GM21723 (cell line): Measurements from ENCODE around the gene CLEC3A.
"Not testable (repeated sequence)": the region's sequence is repeated elsewhere in the genome, so short reads cannot be mapped to it uniquely, and the experiment has no call there.

Experiments used
- ATAC-seq: cut with Tn5 transposase; IDR thresholded peaks from one replicate; pipeline ENCODE4 v1.9.1; 2021; ENCODE audit warnings: mild to moderate bottlenecking, moderate library complexity; ENCODE audit not compliant: unreplicated experiment

The CLEC3A gene

GRCh38 chr16:78025631-78026030 is 3.3 kb downstream of the CLEC3A start:
- ATAC-seq = no peak

- ATAC-seq = no peak
Observed at GRCh38 chr16:78028018-78028417, 5.7 kb downstream of the CLEC3A start.

DNA sequence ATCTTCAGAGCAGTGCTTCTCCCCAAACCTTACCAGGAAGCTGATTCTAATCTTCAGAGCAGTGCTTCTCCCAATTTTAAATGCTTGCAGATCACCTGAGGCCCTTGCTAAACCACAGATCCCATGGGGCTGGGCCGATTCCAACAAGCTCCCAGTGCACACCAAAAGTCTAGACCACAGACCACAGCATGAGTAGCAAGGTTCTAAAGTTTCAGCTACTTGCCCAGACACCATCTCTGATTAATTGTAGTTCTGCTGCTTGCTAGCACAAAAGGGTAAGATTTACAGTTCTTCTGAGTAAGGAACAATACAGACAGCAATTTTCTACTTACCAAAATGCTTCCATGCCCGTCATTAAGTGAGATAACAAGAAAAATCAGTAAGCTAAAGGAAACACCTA is 12.2 kb downstream of the CLEC3A start:
- ATAC-seq = no peak

GRCh38 chr16:78035012-78035411 is 12.7 kb downstream of the CLEC3A start:
- no peak for ATAC-seq

- ATAC-seq = no peak
Observed at GRCh38 chr16:78040396-78040795, 18.0 kb downstream of the CLEC3A start.

- ATAC-seq = no peak
Observed at GRCh38 chr16:78045865-78046581, 23.7 kb downstream of the CLEC3A start.

GRCh38 chr16:78048319-78048718 is 26.0 kb downstream of the CLEC3A start:
- no peak for ATAC-seq

GRCh38 chr16:78050734-78051400 is 28.5 kb downstream of the CLEC3A start:
- ATAC-seq = no peak

- ATAC-seq = no peak
Observed at GRCh38 chr16:78057803-78058564, 35.6 kb downstream of the CLEC3A start.

DNA sequence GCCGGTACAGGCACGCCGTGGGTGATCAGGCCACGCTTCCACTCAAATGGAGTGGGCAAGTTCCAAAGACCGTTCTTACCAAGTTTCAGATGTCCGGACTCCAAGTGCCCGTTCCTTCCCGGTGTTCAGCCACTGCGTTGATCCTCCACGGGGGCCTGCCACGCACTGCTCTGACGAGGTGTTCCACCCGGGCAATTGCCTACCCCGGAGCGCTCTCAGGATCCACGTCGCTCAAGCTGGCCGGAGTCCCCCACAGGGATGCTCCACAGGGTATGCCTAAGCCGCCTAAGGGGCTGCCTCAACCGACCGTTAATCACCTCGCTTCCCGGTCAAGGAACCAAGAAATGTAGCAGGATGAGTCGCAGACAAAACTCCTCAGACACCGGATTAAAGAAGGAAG is 37.5 kb downstream of the CLEC3A start:
- ATAC-seq = not testable (repeated sequence)

DNA sequence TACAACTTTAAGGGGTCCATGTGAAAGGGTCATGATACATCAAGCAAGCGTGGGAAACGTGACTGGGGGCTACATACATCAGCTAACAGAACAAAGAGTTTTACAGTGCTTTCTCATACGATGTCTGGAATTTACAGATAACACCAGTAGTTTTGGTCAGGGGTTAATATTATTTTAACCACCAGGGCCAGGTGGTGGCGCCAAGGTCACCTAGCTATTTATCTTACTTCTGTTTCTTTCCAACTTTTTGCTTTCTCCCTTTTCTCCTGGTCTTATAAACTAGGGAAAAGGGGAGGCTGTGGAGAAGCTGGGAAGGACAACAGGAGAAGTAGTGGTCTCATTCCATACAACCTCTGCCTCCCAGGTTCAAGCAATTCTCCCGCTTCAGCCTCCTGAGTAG is 37.9 kb downstream of the CLEC3A start:
- no peak for ATAC-seq

- ATAC-seq = no peak
Observed at GRCh38 chr16:78060809-78061208, 38.5 kb downstream of the CLEC3A start.

- no peak for ATAC-seq
Observed at GRCh38 chr16:78065319-78065718, 43.0 kb downstream of the CLEC3A start.

DNA sequence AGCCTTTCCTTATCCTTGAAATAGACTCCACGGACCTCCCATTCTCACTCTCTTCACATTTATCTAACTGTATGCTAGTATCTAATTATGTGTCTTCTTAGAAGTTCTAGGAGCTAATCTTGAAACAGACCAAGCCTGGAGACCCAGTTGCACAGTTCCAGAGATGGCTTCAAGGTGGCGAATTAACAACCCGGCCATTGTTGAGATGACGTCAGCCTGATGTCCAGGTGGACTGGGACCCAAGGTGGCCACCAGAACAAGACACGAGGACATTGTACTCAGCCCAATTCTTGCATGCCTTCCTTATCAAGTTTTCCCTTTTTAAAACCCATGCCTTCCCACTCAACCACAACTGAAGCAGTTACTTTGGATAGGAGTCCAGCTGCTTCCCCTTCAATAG is 47.6 kb downstream of the CLEC3A start:
- ATAC-seq = no peak

- no peak for ATAC-seq
Observed at GRCh38 chr16:78072275-78072674, 49.9 kb downstream of the CLEC3A start.

DNA sequence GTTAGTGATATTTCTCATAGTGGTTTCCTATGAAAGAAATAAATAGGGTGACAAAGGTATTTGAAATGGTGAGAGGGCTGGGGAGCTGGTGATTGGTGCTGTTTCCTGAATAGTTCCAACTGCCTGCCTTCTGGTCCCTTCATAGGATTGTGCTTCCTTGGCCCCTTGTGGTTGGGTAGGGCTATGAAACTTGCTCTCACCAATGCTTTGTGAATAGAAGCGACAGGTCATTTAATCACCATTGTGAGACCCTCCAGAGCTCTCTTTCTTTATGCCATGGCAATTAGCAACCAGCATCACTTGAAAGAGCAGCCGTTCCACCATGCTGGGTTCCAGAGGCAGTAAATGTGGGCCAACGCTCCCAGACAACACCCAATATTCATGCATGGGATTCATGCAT is 53.5 kb downstream of the CLEC3A start:
- ATAC-seq = no peak

DNA sequence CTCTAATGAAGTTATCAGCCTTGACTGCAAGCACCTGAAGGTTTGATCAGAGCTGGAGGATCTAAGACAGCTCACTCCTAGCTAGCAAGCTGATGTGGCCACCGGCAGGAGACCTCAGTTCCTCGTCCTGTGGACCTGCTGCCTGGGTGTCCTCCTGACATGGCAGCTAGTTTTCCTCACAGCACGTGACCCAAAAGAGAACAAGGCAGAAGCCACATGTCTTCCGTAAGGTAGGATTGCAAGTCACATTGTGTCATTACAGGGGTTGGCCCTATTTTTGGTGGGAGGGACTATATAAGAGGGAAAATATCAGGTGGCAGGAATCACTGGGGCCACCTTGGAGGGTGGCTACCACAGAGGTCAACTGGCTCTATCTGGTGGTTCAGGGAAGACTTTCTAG is 59.0 kb downstream of the CLEC3A start:
- no peak for ATAC-seq
